GM18870 (cell line): Measurements from ENCODE around the gene ZNF540.
"Not testable (repeated sequence)": the region's sequence is repeated elsewhere in the genome, so short reads cannot be mapped to it uniquely, and the experiment has no call there.

Experiments used
- ATAC-seq: cut with Tn5 transposase; IDR thresholded peaks from one replicate; pipeline ENCODE4 v1.9.1; 2021; ENCODE audit warnings: moderate library complexity; ENCODE audit not compliant: unreplicated experiment

ZNF540 gene

DNA sequence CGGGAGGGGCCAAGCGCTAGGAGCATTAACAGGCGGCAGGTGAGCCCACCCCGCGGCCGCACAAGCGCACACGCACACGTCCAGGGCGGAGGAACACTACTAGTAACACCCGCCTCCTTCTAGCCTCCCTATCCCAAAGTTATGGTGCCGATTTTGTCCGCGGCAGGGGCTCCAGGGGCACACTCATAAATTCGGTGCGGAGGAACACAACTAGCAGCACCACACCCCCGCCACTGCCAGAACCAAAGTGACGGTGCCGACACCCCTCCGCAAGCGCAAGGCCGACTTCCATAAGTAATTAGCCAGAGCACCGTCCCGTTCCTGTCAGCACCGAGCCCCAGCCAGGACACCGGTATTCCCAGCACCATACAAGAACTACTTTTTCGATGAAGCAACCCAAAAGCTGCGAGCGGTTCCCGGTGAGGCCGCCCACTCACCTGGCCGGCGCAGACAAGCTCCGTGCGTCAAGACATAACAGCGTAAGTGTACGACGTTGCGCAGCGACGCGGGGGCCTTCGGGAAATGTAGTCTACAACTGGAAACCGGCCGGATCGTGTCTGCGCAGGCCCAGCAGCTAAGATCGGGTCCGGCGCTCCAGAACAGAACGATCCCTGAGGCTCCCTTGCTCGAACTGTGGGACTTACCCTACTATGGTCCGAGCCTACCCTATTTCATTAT is at the start of gene ZNF540, which contains the start of gene ZNF571:
TSS of gene ZNF540 (plus strand) at position 573 of the 678 bp plus-strand sequence. CDS start 3,572 bp downstream, outside the sequence.
TSS of gene ZNF571 (minus strand) at position 489 of the 678 bp plus-strand sequence. CDS start 8,116 bp downstream, outside the sequence.
- ATAC-seq, result peak; percentile 94

GRCh38 chr19:37551129-37551993 is 43.3 kb upstream of the ZNF540 start:
- no peak for ATAC-seq

- ATAC-seq, result no peak
Observed at GRCh38 chr19:37563518-37563917, 31.2 kb upstream of the ZNF540 start.

- no peak for ATAC-seq
Observed at GRCh38 chr19:37564624-37565369, 29.9 kb upstream of the ZNF540 start.

- no peak for ATAC-seq
Observed at GRCh38 chr19:37565370-37565669, 29.4 kb upstream of the ZNF540 start.

GRCh38 chr19:37572203-37572602 is 22.5 kb upstream of the ZNF540 start:
- no peak for ATAC-seq

GRCh38 chr19:37583340-37583739 is 11.3 kb upstream of the ZNF540 start:
- ATAC-seq, result no peak

DNA sequence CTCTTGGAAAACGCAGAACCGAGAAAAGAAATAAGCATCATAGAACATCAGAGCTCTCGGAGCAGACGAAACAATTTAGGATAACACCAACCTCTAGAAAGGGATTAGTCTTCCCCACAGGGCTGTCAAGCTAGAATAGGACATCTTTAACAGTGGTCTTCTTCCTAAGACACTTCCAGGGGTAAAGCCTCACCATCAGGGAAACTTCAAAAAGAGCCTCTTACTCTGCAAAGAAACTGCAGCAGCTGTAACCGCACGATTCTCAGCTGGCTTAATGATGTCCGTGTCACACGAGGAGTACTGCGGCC is 726 bp upstream of the ZNF540 start:
- ATAC-seq, result peak; percentile 22

DNA sequence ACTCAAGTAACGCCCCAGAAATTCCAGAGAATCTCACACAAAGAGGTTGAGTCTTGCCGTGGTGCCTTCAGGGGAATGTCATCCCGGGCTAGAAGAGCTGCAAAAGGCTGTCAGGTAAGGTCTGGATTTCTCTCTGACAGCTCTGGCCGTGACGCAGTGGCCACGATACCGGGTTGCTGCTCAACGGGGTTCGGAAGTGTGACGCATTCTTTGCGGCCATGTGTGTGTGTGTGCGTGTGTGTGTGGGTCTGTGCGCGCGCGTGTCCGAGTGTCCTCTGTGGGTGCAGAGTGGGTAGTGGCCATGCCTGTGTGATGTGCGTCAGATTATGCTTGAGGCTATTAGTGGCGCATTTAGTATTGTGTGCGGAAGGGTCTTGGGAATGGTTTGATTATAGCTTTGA is 306 bp downstream of the ZNF540 start:
- peak; percentile 23 for ATAC-seq

DNA sequence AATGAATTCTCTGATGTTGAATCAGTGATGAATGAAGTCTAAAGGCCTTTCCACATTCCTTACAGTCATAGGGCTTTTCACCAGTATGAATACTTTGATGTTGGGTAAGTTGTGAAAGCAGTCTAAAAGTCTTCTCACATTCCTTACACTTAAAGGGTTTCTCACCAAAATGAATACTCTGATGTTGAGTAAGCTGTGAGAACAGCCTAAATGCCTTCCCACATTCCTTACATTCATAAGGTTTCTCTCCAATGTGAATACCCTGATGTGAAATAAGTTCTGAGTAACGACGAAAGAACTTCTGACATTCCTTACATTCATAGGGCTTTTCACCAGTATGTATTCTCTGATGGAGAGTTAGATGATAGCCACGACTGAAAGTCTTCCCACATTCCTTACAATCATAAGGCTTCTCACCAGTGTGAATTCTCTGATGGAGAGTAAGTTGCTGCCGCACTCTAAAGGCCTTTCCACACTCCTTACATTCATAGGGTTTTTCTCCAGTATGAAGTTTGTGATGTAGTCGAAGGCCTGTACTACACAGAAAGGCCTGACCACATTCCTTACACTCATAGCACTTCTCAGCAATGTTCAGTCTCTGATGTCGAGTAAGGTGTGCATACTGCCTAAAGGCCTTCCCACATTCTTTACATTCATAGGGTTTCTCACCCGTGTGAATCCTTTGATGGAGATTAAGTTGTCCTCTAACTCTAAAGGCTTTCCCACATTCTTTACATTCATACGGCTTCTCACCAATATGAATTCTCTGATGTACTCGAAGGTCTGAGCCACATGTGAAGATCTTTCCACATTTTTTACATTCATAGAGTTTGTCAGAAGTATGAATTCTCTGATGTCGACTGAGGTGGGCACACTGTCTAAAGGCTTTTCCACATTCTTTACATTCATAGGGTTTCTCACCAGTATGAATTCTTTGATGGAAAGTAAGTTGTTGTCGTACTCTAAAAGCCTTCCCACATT is 40.7 kb downstream of the ZNF540 start:
- no peak for ATAC-seq

- ATAC-seq, result no peak
Observed at GRCh38 chr19:37654118-37654517, 59.4 kb downstream of the ZNF540 start.

- ATAC-seq, result peak; percentile 32
Observed at GRCh38 chr19:37654629-37655300, 60.1 kb downstream of the ZNF540 start.

DNA sequence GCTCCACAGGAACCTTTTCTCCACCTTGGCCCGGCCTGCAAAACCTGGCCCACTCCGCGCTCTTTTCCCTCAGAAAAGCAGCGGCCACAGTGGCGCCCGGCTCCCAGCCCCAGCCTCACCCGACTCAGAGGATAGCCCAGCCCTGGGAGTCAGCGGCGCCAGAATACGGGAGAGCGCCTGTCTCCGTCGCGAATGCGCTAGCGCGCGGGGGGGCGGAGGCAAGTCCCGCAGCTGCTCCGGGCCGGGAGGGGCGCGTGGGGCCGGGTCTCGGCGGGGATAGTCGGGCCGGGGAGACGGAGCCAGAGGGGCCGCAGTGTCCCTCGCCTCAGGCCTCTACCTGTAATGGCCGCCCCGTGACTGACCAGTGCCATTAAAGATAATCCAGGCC is 60.6 kb downstream of the ZNF540 start, which contains the start of gene ZFP30:
TSS of gene ZFP30 (minus strand) at position 165 of the 388 bp plus-strand sequence. CDS start 7,643 bp downstream, outside the sequence.
- ATAC-seq, result peak; percentile 54

GRCh38 chr19:37655689-37656371 is 61.2 kb downstream of the ZNF540 start:
- peak; percentile 44 for ATAC-seq

DNA sequence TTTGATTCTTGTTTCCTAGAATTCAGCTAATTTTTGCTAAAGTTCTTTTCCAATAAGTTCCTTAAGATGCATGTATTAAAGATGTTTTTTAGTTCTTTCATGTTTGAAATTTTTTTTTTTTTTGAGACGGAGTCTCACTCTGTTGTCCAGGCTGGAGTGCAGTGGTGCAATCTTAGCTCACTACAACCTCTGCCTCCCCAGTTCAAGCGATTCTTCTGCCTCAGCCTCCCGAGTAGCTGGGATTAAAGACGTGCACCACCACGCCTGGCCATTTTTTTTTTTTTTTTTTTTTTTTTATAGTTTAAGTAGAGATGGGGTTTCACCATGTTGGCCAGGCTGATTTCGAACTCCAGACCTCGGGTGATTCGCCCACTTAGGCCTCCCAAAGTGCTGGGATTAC is 62.5 kb downstream of the ZNF540 start:
- not testable (repeated sequence) for ATAC-seq
